ENCODE data around the gene ARHGAP15.

Gene ARHGAP15

GRCh38 chr2:143262389-143262788 is 133.2 kb downstream of the ARHGAP15 start:
- H3K9me3 ChIP-seq, result no peaks in the 10 kb centered on the region
- no peaks in the 10 kb centered on the region for H3K27me3 ChIP-seq
- H3K27ac ChIP-seq, result peak overlapping the region; percentile 88
- H3K4me3 ChIP-seq (ENCODE audit: low read depth in 1 of 2, low read length in 1 of 2), result peak overlapping the region in 1 of 2 experiments; percentile 37
- TF ChIP-seq, protein P1, sequence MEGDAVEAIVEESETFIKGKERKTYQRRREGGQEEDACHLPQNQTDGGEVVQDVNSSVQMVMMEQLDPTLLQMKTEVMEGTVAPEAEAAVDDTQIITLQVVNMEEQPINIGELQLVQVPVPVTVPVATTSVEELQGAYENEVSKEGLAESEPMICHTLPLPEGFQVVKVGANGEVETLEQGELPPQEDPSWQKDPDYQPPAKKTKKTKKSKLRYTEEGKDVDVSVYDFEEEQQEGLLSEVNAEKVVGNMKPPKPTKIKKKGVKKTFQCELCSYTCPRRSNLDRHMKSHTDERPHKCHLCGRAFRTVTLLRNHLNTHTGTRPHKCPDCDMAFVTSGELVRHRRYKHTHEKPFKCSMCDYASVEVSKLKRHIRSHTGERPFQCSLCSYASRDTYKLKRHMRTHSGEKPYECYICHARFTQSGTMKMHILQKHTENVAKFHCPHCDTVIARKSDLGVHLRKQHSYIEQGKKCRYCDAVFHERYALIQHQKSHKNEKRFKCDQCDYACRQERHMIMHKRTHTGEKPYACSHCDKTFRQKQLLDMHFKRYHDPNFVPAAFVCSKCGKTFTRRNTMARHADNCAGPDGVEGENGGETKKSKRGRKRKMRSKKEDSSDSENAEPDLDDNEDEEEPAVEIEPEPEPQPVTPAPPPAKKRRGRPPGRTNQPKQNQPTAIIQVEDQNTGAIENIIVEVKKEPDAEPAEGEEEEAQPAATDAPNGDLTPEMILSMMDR (IDR thresholded peaks at IDR 0.05), result no peak
- H3K4me1 ChIP-seq (ENCODE audit: control insufficient read depth in 1 of 2, insufficient read depth in 1 of 2, low read depth in 1 of 2, low read length in 1 of 2), result peaks cover 59% of the 10 kb centered on the region in 2 experiments
- H3K36me3 ChIP-seq, result peaks cover 3% of the 10 kb centered on the region

DNA sequence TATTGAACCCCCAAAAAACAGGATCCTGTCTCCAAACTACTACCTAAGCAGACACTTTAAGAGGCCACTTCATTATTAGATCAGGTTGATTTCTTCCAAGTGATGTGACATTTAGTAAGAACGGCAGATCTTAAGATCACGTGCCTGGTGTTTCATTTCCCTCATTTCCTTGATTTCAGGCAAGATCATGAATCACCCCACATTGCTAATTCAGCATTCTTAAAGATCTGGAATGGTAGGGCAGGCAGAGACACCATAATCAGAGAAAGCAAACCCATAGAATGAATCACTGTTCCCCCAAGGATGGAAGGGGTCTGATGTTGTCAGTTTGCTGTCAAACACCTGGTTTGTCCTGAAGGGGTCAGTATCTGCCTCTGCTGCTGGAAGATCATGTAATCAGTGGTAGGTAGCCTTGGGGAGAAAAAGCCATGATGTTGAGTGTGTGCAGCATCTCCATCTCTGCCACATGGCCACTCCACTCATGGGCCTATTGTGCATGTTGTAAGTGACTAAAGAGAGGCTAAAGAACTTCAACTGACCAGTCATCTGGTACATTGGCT is 133.9 kb downstream of the ARHGAP15 start:
- peak overlapping the region; percentile 88 for H3K27ac ChIP-seq
- no peaks in the 10 kb centered on the region for H3K27me3 ChIP-seq
- TF ChIP-seq, protein P1 (IDR thresholded peaks at IDR 0.05), result no peak
- H3K36me3 ChIP-seq, result peaks cover 3% of the 10 kb centered on the region
- no peak overlapping the region for H3K4me3 ChIP-seq (ENCODE audit: low read depth in 1 of 2, low read length in 1 of 2)
- H3K4me1 ChIP-seq (ENCODE audit: control insufficient read depth in 1 of 2, insufficient read depth in 1 of 2, low read depth in 1 of 2, low read length in 1 of 2), result peaks cover 54 to 55% of the 10 kb centered on the region in 2 experiments
- H3K9me3 ChIP-seq, result no peaks in the 10 kb centered on the region

DNA sequence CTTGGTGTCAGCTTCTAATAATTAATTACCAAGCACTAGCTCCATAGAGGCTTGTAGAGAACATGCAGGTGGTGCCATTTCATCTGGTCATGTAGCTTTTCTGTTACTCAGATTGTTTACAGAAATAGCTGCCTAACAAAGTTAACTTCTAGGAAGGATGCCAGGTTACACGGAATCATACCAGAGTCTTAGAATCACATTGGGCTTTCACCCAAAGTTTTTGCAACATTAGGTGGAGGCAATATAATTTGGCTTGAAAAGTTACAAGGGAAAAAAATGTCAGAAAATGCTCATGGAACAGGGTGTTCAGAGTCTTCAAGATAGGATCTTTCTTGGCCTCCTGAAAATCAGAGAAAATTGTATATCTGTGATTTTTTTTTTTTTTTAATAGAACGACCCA is 135.6 kb downstream of the ARHGAP15 start:
- no peaks in the 10 kb centered on the region for H3K9me3 ChIP-seq
- no peak overlapping the region for H3K27ac ChIP-seq
- TF ChIP-seq, protein P1 (IDR thresholded peaks at IDR 0.05), result no peak
- no peaks in the 10 kb centered on the region for H3K27me3 ChIP-seq
- H3K4me1 ChIP-seq (ENCODE audit: control insufficient read depth in 1 of 2, insufficient read depth in 1 of 2, low read depth in 1 of 2, low read length in 1 of 2), result peaks cover 37 to 38% of the 10 kb centered on the region in 2 experiments
- peaks cover 3% of the 10 kb centered on the region for H3K36me3 ChIP-seq
- no peak overlapping the region for H3K4me3 ChIP-seq (ENCODE audit: low read depth in 1 of 2, low read length in 1 of 2)

DNA sequence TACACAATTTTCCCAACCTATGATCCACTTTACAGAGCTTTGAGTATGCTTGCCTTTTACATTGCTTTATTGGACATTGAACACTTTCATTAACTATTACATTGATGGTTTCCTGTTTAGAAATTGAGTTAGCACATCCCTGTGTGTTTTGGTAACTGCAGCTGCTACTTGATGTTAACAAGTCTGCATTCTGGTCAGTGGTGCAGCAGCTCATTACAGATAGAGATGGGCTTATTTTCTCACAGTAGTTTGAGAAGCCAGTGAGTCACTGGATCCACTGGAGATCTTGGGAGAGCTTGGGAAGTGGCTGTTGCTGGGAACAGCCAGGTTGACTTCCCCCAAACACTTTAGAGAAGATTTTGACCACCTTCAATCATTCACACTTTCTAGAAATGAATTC is 150.5 kb downstream of the ARHGAP15 start:
- no peaks in the 10 kb centered on the region for H3K9me3 ChIP-seq
- TF ChIP-seq, protein P1 (IDR thresholded peaks at IDR 0.05), result no peak
- H3K27ac ChIP-seq, result peak overlapping the region; percentile 60

GRCh38 chr2:143280097-143280757 is 151.0 kb downstream of the ARHGAP15 start:
- TF ChIP-seq, protein P1 (IDR thresholded peaks at IDR 0.05), result no peak
- peaks cover 20 to 31% of the 10 kb centered on the region in 2 experiments for H3K4me1 ChIP-seq (ENCODE audit: control insufficient read depth in 1 of 2, insufficient read depth in 1 of 2, low read depth in 1 of 2, low read length in 1 of 2)
- no peaks in the 10 kb centered on the region for H3K27me3 ChIP-seq
- H3K4me3 ChIP-seq (ENCODE audit: low read depth in 1 of 2, low read length in 1 of 2), result no peak overlapping the region
- H3K27ac ChIP-seq, result peak overlapping the region; percentile 60
- H3K9me3 ChIP-seq, result no peaks in the 10 kb centered on the region
- no peaks in the 10 kb centered on the region for H3K36me3 ChIP-seq

More for the DNA sequence above, 150.5 kb downstream of the ARHGAP15 start:
- peaks cover 20 to 32% of the 10 kb centered on the region in 2 experiments for H3K4me1 ChIP-seq (ENCODE audit: control insufficient read depth in 1 of 2, insufficient read depth in 1 of 2, low read depth in 1 of 2, low read length in 1 of 2)
- no peaks in the 10 kb centered on the region for H3K36me3 ChIP-seq
- H3K4me3 ChIP-seq (ENCODE audit: low read depth in 1 of 2, low read length in 1 of 2), result no peak overlapping the region
- H3K27me3 ChIP-seq, result no peaks in the 10 kb centered on the region

Data from neutrophil (primary cell).